Peyer's patch (tissue), 4 donors: ENCODE data around the gene NIPA2.
A peak's percentile ranks its signal among the peaks of the same experiment; 100 is the strongest.

ENCODE experiments used
- POLR2A ChIP-seq, 2 donors: fragments of 450-650 bp; IDR thresholded peaks; one replicate each; pipeline ENCODE4 v1.5.1; 2017; ENCODE audit warnings: antibody characterized with exemption in 2 of 2, mild to moderate bottlenecking in 2 of 2, moderate library complexity in 2 of 2
- TF ChIP-seq, protein P1 (sequence below), 6 experiments: fragments of 450-650 bp in 4 of 6; fragments of 200-600 bp in 2 of 6; sonication (generic) in 1 of 6; IDR thresholded peaks; one replicate each; pipeline ENCODE4 v1.5.1; 2017 to 2019; ENCODE audit warnings: antibody characterized with exemption in 6 of 6, mild to moderate bottlenecking in 3 of 6, moderate library complexity in 1 of 6

DNA sequence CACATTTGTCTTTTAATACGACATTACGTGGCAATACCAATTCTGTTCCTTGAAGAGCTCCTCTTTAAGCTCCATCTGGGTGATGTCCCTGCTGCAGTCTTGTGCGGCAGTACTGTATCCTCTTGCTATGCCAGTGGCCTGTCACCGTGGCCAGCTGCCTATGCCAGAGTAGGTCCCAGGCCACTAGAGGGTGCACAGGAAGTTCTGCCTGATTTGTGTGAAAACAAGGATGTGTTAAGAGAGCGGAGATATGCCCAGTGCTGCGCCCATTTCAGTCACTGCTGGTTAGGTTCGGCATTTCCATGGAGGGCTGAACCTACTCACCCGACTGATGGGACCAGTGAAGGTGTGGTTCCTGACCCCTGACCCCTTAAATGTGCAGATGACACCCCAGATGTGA, 26.8 kb upstream of the NIPA2 start:
- TF ChIP-seq, protein P1, sequence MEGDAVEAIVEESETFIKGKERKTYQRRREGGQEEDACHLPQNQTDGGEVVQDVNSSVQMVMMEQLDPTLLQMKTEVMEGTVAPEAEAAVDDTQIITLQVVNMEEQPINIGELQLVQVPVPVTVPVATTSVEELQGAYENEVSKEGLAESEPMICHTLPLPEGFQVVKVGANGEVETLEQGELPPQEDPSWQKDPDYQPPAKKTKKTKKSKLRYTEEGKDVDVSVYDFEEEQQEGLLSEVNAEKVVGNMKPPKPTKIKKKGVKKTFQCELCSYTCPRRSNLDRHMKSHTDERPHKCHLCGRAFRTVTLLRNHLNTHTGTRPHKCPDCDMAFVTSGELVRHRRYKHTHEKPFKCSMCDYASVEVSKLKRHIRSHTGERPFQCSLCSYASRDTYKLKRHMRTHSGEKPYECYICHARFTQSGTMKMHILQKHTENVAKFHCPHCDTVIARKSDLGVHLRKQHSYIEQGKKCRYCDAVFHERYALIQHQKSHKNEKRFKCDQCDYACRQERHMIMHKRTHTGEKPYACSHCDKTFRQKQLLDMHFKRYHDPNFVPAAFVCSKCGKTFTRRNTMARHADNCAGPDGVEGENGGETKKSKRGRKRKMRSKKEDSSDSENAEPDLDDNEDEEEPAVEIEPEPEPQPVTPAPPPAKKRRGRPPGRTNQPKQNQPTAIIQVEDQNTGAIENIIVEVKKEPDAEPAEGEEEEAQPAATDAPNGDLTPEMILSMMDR (IDR thresholded peaks at IDR 0.05) = peak in 4 of 6 experiments; percentile 26 to 55 (median 48)
- no peak for TF ChIP-seq POLR2A (IDR thresholded peaks at IDR 0.05)
